ENCODE measurements around the gene HRH1. TPM values are rescaled to one million over a fixed set of nuclear protein-coding genes. Genes with fewer than 3 reads are reported as not detected.
A peak's percentile ranks its signal among the peaks of the same experiment; 100 is the strongest.

HRH1 gene
- total RNA-seq, 1 donor from 2014 or later: 2.6 TPM

DNA sequence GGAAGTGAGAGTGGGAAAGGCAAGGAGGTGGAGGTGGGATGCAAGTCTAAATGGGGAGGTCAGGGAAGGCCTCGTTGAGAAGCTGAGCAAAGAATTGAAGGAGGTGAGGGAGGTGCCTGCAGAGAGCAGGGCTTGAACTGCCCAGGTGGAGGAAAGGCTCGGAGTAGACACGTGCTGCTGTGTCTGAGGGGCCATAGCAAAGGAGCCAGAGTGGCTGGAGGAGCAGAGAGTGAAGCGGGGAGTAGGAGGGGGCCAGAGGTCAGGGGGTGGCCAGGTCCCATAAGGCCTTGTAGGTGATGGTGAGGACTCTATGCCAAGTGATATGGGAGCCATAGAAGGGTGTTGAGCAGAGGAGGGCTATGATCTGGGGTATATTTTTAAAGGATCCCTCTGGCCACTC is 21.4 kb upstream of the HRH1 start:
- DNase-seq (ENCODE audit: low read depth) (no peak), FAIRE-seq (no peak)
- TF ChIP-seq, protein P1, sequence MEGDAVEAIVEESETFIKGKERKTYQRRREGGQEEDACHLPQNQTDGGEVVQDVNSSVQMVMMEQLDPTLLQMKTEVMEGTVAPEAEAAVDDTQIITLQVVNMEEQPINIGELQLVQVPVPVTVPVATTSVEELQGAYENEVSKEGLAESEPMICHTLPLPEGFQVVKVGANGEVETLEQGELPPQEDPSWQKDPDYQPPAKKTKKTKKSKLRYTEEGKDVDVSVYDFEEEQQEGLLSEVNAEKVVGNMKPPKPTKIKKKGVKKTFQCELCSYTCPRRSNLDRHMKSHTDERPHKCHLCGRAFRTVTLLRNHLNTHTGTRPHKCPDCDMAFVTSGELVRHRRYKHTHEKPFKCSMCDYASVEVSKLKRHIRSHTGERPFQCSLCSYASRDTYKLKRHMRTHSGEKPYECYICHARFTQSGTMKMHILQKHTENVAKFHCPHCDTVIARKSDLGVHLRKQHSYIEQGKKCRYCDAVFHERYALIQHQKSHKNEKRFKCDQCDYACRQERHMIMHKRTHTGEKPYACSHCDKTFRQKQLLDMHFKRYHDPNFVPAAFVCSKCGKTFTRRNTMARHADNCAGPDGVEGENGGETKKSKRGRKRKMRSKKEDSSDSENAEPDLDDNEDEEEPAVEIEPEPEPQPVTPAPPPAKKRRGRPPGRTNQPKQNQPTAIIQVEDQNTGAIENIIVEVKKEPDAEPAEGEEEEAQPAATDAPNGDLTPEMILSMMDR (IDR thresholded peaks at IDR 0.05; ENCODE audit: insufficient read depth, low read length, severe bottlenecking): no peak
- H3K4me3 ChIP-seq (ENCODE audit: low read depth, low read length): no peak overlapping the region
- H3K27me3 ChIP-seq (ENCODE audit: control insufficient read depth, insufficient read depth, low read length): no peaks in the 10 kb centered on the region
- no peaks in the 10 kb centered on the region for H3K36me3 ChIP-seq (ENCODE audit: control insufficient read depth, insufficient read depth, low read length)

DNA sequence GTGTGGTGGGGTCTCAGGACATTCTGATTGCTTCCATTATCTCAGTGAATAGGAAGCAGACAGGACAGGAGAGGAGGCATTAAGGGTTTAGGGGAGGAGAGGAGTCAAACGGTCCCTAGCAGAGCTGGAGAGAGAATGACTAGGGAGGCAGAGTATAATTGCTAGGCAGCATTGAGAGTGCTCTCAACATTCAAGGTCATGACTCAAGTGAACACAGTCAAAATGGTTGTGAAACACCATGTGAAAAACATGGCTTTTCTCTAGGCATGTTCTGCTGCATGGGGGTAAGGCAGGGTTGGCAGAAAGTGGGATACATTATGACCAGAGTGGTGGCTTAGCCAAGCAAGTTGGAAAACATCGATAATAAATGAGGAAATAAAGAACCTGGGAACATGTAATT is 19.5 kb upstream of the HRH1 start:
- Histone ChIP-seq H3K36me3 (ENCODE audit: control insufficient read depth, insufficient read depth, low read length) (no peaks in the 10 kb centered on the region), H3K4me3 (ENCODE audit: low read depth, low read length) (no peak overlapping the region), H3K27me3 (ENCODE audit: control insufficient read depth, insufficient read depth, low read length) (no peaks in the 10 kb centered on the region)
- no peak for FAIRE-seq
- DNase-seq (ENCODE audit: low read depth): peak; percentile 60
- TF ChIP-seq, protein P1 (IDR thresholded peaks at IDR 0.05; ENCODE audit: insufficient read depth, low read length, severe bottlenecking): no peak

DNA sequence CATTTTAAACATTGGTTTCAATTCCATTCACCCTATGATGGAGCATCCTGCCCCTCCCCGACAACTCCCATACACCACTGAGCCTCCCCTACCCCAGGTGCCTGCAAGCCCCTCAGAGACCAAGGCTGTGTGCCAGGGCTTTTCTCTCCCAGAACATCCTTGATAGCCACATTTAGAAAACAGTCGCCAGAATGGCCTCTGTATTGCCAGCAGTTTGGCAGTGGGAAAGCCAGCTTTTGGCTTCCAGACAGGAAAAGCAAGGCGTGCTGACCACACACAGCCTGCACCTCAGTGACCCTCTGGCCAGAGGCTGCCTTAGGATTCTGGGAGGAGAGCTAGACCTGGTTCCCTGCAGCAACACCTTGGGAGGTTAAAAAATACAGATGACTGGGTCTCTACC is 18.2 kb upstream of the HRH1 start:
- H3K4me3 ChIP-seq (ENCODE audit: low read depth, low read length): no peak overlapping the region
- no peaks in the 10 kb centered on the region for H3K27me3 ChIP-seq (ENCODE audit: control insufficient read depth, insufficient read depth, low read length)
- no peaks in the 10 kb centered on the region for H3K36me3 ChIP-seq (ENCODE audit: control insufficient read depth, insufficient read depth, low read length)
- TF ChIP-seq, protein P1 (IDR thresholded peaks at IDR 0.05; ENCODE audit: insufficient read depth, low read length, severe bottlenecking): no peak
- FAIRE-seq (no peak), DNase-seq (ENCODE audit: low read depth) (no peak)

DNA sequence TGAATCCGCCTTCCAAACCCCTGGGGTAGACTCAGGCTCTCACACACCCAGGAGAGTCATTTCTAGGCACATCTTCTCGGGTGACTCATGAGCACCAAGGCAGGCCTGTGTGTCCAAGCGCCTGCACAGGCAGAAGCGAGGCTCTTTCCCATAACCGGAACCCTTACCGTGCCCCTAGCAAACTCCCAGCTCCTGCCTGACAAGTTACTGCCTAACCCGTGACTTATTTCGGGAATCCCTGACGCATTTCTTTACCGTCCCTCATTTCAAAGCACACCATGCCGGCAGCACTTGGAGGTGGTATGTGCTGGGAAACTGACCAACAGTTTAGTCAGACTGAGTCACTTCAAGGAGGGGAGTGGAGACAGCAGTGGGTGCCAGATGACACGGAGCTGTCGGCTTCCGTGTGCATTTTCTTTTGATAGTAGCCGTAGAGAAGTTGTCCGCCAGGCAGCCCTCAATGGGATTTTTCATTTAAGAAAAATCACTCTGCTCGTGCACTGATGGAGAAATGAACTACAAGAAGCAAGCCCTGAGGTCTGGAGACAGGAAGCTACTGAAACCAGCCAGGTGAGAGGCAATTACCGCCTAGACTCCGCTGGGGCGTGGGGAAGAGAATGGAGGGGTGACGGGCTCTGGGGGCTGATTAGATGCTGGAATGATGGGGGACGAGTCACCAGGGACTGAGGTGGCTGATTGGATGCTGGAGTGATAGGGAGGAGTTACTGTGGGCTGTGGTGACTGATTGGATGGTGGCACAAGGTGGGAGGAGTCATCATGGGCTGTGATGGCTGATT is 17.3 kb upstream of the HRH1 start:
- FAIRE-seq: peak; percentile 99
- DNase-seq (ENCODE audit: low read depth): peak; percentile 100

DNA sequence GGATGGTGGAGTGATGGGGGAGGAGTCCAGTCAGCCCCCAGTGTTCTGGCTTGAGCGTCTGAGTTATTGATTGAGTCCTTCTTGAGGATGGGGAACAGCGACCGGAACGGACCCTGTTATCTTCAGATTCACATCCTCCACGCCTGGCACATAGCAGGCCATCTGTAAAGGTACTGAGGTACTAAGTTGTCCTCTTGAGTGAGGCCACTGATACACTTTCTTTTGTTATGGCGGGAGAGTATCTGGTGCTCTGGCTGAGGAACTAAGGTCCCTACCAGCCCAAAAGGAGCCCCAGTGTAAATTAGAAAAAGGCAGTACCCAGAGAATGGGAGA is 16.7 kb upstream of the HRH1 start:
- FAIRE-seq (no peak), DNase-seq (ENCODE audit: low read depth) (no peak)
- TF ChIP-seq, protein P1 (IDR thresholded peaks at IDR 0.05; ENCODE audit: insufficient read depth, low read length, severe bottlenecking): no peak
- Histone ChIP-seq H3K27me3 (ENCODE audit: control insufficient read depth, insufficient read depth, low read length) (no peaks in the 10 kb centered on the region), H3K4me3 (ENCODE audit: low read depth, low read length) (peak overlapping the region; percentile 37), H3K36me3 (ENCODE audit: control insufficient read depth, insufficient read depth, low read length) (no peaks in the 10 kb centered on the region)

More for the DNA sequence above, 17.3 kb upstream of the HRH1 start:
- no peaks in the 10 kb centered on the region for H3K27me3 ChIP-seq (ENCODE audit: control insufficient read depth, insufficient read depth, low read length)
- TF ChIP-seq, protein P1 (IDR thresholded peaks at IDR 0.05; ENCODE audit: insufficient read depth, low read length, severe bottlenecking): no peak
- H3K4me3 ChIP-seq (ENCODE audit: low read depth, low read length): peak overlapping the region; percentile 37
- H3K36me3 ChIP-seq (ENCODE audit: control insufficient read depth, insufficient read depth, low read length): no peaks in the 10 kb centered on the region

DNA sequence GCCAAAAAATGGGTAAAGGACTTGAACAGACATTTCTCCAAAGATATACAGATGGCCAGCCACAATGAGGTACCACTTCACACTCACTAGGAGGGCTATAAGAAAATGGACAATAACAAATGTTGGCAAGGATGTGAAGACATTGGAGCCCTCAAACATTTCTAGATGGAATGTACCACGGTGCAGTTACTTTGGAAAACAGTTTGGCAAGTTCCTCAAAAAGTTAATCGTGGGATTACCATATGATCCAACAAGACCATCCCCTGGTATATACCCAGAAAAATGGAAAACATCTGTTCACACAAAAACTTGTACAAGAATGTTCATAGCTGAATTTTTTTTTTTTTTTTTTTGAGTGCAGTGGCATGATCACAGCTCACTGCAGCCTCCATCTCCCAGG is 15.9 kb upstream of the HRH1 start:
- Histone ChIP-seq H3K27me3 (ENCODE audit: control insufficient read depth, insufficient read depth, low read length) (no peaks in the 10 kb centered on the region), H3K4me3 (ENCODE audit: low read depth, low read length) (no peak overlapping the region), H3K36me3 (ENCODE audit: control insufficient read depth, insufficient read depth, low read length) (no peaks in the 10 kb centered on the region)
- FAIRE-seq (no peak), DNase-seq (ENCODE audit: low read depth) (no peak)
- TF ChIP-seq, protein P1 (IDR thresholded peaks at IDR 0.05; ENCODE audit: insufficient read depth, low read length, severe bottlenecking): no peak
